Sigmoid colon (tissue), 7 donors: ENCODE results near the gene HTR2A. TPM values are rescaled to one million over a fixed set of nuclear protein-coding genes. Genes with fewer than 3 reads are reported as not detected.

Experiments
- DNase-seq: peaks from one replicate; pipeline ENCODE4 v3.0.0-alpha.2; 2019
- H3K27ac ChIP-seq, 4 donors: fragments of 200-600 bp; sonication (generic); one replicate each; pipeline ENCODE4 v1.5.1; 2016 to 2019; ENCODE audit warnings: mild to moderate bottlenecking in 1 of 4
- H3K27me3 ChIP-seq, 3 donors: fragments of 200-600 bp; sonication (generic); one replicate each; pipeline ENCODE4 v1.5.1; 2019; ENCODE audit warnings: mild to moderate bottlenecking in 1 of 3
- H3K36me3 ChIP-seq, 4 donors: fragments of 200-600 bp; sonication (generic); one replicate each; pipeline ENCODE4 v1.5.1; 2016 to 2019
- H3K4me1 ChIP-seq, 4 donors: fragments of 200-600 bp; sonication (generic); one replicate each; pipeline ENCODE4 v1.5.1; 2017 to 2019
- H3K4me3 ChIP-seq, 4 donors: fragments of 200-600 bp; sonication (generic); one replicate each; pipeline ENCODE4 v1.5.1; 2017 to 2019; ENCODE audit warnings: mild to moderate bottlenecking in 2 of 4, moderate library complexity in 1 of 4
- H3K9me3 ChIP-seq, 4 donors: fragments of 200-600 bp in 3 of 4; sonication (generic) in 3 of 4; one replicate each; pipeline versions ENCODE4 v1.5.1 to v1.6.1; 2013 to 2019
- EP300 ChIP-seq, 4 donors: sonication (generic); formaldehyde crosslinking; IDR thresholded peaks; one replicate each; pipeline ENCODE4 v1.6.1; 2017; ENCODE audit warnings: antibody characterized with exemption in 4 of 4
- POLR2A ChIP-seq, 2 donors: fragments of 450-650 bp; IDR thresholded peaks; one replicate each; pipeline ENCODE4 v1.6.1; 2016; ENCODE audit warnings: antibody characterized with exemption in 2 of 2, mild to moderate bottlenecking in 2 of 2, moderate library complexity in 2 of 2
- POLR2AphosphoS5 ChIP-seq, 4 donors: sonication (generic); formaldehyde crosslinking; IDR thresholded peaks; one replicate each; pipeline ENCODE4 v1.6.1; 2017; ENCODE audit warnings: antibody characterized with exemption in 4 of 4
- WGBS, 2 donors: extraction: QIAGEN DNeasy Blood & Tissue Kit; methylation state at CpG; one replicate each; pipeline ENCODE4 v1.1.7; 2013; 5-methylcytosine and 5-hydroxymethylcytosine counted together
- intact Hi-C: fragments of 100-400 bp; cut with DNase I; formaldehyde crosslinking; loops from one replicate; pipeline ENCODE4 v1.15.1; 2023
- polyA plus RNA-seq, 3 donors: library from polyadenylated mRNA; stranded (reverse); fragments of 200-250 nt; gene quantifications; one replicate each; pipeline ENCODE4 v1.2.3, GENCODE V29; 2013
- total RNA-seq, 4 donors: library from RNA; depleted of rRNA; stranded (reverse); fragments of >200 nt; gene quantifications; one replicate each; pipeline ENCODE4 v1.1.0, GENCODE V29; 2016
- TF ChIP-seq, protein P1 (sequence below), 4 experiments: fragments of 450-650 bp in 3 of 4; fragments of 200-600 bp in 1 of 4; IDR thresholded peaks; one replicate each; pipeline ENCODE4 v1.5.1; 2016 to 2019; ENCODE audit warnings: antibody characterized with exemption in 4 of 4, mild to moderate bottlenecking in 3 of 4, moderate library complexity in 2 of 4
- donor health status: healthy with polysubstance abuse.
- donor health status: Bipolar disorder and iron deficiency.
- donor health status: healthy.

HTR2A gene
- total and polyA plus RNA-seq, 7 donors: 0.52 to 2.2 (median 0.82) TPM; not detected in 2

- H3K27ac ChIP-seq: no peak overlapping the region
- H3K4me3 ChIP-seq: no peak overlapping the region
- no peaks in the 10 kb centered on the region for H3K4me1 ChIP-seq
- intact Hi-C loops: loop anchor here (10.0 kb wide), 1 partner anchor 58 kb away; no protein-coding TSS in a partner anchor
- TF ChIP-seq EP300 (IDR thresholded peaks at IDR 0.05): no peak
- TF ChIP-seq, protein P1, sequence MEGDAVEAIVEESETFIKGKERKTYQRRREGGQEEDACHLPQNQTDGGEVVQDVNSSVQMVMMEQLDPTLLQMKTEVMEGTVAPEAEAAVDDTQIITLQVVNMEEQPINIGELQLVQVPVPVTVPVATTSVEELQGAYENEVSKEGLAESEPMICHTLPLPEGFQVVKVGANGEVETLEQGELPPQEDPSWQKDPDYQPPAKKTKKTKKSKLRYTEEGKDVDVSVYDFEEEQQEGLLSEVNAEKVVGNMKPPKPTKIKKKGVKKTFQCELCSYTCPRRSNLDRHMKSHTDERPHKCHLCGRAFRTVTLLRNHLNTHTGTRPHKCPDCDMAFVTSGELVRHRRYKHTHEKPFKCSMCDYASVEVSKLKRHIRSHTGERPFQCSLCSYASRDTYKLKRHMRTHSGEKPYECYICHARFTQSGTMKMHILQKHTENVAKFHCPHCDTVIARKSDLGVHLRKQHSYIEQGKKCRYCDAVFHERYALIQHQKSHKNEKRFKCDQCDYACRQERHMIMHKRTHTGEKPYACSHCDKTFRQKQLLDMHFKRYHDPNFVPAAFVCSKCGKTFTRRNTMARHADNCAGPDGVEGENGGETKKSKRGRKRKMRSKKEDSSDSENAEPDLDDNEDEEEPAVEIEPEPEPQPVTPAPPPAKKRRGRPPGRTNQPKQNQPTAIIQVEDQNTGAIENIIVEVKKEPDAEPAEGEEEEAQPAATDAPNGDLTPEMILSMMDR (IDR thresholded peaks at IDR 0.05): no peak
- TF ChIP-seq POLR2A (IDR thresholded peaks at IDR 0.05): no peak
- TF ChIP-seq POLR2AphosphoS5 (IDR thresholded peaks at IDR 0.05): no peak
- H3K27me3 ChIP-seq: no peaks in the 10 kb centered on the region
- no peaks in the 10 kb centered on the region for H3K9me3 ChIP-seq
- 92 to 94% methylated on average over 2 of the region's 2 CpGs for WGBS, 2 donors
- peaks cover 0 to 97% (median 33%) of the 10 kb centered on the region in 4 donors for H3K36me3 ChIP-seq
- no peak for DNase-seq
Measured at GRCh38 chr13:46782691-46783090, 114.2 kb downstream of the HTR2A start.

GRCh38 chr13:46782066-46782465 is 114.8 kb downstream of the HTR2A start:
- H3K9me3 ChIP-seq: no peaks in the 10 kb centered on the region
- TF ChIP-seq POLR2A (IDR thresholded peaks at IDR 0.05): no peak
- no peak for TF ChIP-seq EP300 (IDR thresholded peaks at IDR 0.05)
- no peak for TF ChIP-seq POLR2AphosphoS5 (IDR thresholded peaks at IDR 0.05)
- TF ChIP-seq, protein P1 (IDR thresholded peaks at IDR 0.05): no peak
- no peak overlapping the region for H3K27ac ChIP-seq
- 93 to 96% methylated on average over 1 of the region's 1 CpG for WGBS, 2 donors
- H3K36me3 ChIP-seq: peaks cover 0 to 99% (median 36%) of the 10 kb centered on the region in 4 donors
- no peak for DNase-seq
- no peaks in the 10 kb centered on the region for H3K27me3 ChIP-seq
- intact Hi-C loops: loop anchor here (10.0 kb wide), 1 partner anchor 57 kb away; no protein-coding TSS in a partner anchor
- no peak overlapping the region for H3K4me3 ChIP-seq
- no peaks in the 10 kb centered on the region for H3K4me1 ChIP-seq

Other genes starting within 250 kb of the HTR2A start
- gene ESD, start 99.9 kb downstream of the HTR2A start, total RNA-seq: 100 to 1,000 TPM; 107 to 150 (median 128) TPM
- 100 to 1,000 TPM in 2 of 3 donors, 10 to 100 TPM in 1; 89.5 to 143 (median 131) TPM for gene ESD, start 99.9 kb downstream of the HTR2A start, polyA plus RNA-seq